ENCODE results near the gene CCL27. TPM values are rescaled to one million over a fixed set of nuclear protein-coding genes. Genes with fewer than 3 reads are reported as not detected.

Gene CCL27
- total RNA-seq, 2 donors from 2014 or later, result not detected

DNA sequence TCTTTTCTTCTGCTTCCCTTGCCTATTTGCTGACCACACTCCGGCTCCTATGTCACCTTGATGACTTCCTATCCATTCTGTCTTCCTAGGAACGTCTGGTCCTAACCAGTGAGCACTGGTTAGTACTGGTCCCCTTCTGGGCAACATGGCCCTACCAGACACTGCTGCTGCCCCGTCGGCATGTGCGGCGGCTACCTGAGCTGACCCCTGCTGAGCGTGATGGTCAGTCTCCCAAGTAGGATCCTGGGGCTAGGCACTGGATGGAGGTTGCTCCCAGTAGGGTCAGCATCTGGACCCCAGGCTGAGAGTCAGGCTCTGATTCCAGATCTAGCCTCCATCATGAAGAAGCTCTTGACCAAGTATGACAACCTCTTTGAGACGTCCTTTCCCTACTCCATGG lies 13.8 kb downstream of the CCL27 start:
- Histone ChIP-seq H3K27ac (no peak overlapping the region), H3K27me3 (no peaks in the 10 kb centered on the region), H3K4me1 (peaks cover 70% of the 10 kb centered on the region), H3K9me3 (no peaks in the 10 kb centered on the region), H3K4me3 (no peak overlapping the region), H3K36me3 (replicated peaks in 1 of 2; ENCODE audit: insufficient read depth in 1 of 2, low read depth in 2 of 2) (no peaks in the 10 kb centered on the region)
- WGBS, 2 donors, result 92 to 94% methylated on average over 7 to 8 of the region's 8 CpGs
- DNase-seq (no peak), ATAC-seq (no peak)
- no peak for TF ChIP-seq POLR2A (IDR thresholded peaks at IDR 0.05)
- TF ChIP-seq, protein P1, sequence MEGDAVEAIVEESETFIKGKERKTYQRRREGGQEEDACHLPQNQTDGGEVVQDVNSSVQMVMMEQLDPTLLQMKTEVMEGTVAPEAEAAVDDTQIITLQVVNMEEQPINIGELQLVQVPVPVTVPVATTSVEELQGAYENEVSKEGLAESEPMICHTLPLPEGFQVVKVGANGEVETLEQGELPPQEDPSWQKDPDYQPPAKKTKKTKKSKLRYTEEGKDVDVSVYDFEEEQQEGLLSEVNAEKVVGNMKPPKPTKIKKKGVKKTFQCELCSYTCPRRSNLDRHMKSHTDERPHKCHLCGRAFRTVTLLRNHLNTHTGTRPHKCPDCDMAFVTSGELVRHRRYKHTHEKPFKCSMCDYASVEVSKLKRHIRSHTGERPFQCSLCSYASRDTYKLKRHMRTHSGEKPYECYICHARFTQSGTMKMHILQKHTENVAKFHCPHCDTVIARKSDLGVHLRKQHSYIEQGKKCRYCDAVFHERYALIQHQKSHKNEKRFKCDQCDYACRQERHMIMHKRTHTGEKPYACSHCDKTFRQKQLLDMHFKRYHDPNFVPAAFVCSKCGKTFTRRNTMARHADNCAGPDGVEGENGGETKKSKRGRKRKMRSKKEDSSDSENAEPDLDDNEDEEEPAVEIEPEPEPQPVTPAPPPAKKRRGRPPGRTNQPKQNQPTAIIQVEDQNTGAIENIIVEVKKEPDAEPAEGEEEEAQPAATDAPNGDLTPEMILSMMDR (IDR thresholded peaks at IDR 0.05), result no peak
- intact Hi-C loops (cut with DNase I), result no loop called here

DNA sequence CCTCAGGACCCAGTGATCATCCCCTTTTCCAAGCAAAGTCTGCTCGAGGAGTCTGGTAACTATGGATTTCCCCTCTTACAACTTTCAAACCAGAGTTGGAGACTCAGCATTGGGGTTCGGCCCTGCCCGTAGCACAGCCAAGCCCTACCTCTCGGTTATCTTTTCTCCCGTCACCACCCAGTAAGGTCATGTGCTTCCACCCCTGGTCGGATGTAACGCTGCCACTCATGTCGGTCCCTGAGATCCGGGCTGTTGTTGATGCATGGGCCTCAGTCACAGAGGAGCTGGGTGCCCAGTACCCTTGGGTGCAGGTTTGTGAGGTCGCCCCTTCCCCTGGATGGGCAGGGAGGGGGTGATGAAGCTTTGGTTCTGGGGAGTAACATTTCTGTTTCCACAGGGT lies 14.8 kb downstream of the CCL27 start:
- no peak for DNase-seq
- TF ChIP-seq, protein P1 (IDR thresholded peaks at IDR 0.05), result no peak
- no peak for TF ChIP-seq POLR2A (IDR thresholded peaks at IDR 0.05)
- WGBS, 2 donors, result 29 to 38% methylated on average over 9 to 10 of the region's 10 CpGs
- Histone ChIP-seq H3K27ac (no peak overlapping the region), H3K4me1 (peaks cover 59% of the 10 kb centered on the region), H3K4me3 (no peak overlapping the region), H3K27me3 (no peaks in the 10 kb centered on the region), H3K36me3 (replicated peaks in 1 of 2; ENCODE audit: insufficient read depth in 1 of 2, low read depth in 2 of 2) (no peaks in the 10 kb centered on the region), H3K9me3 (no peaks in the 10 kb centered on the region)
- intact Hi-C loops (cut with DNase I), result no loop called here
- ATAC-seq, result no peak

DNA sequence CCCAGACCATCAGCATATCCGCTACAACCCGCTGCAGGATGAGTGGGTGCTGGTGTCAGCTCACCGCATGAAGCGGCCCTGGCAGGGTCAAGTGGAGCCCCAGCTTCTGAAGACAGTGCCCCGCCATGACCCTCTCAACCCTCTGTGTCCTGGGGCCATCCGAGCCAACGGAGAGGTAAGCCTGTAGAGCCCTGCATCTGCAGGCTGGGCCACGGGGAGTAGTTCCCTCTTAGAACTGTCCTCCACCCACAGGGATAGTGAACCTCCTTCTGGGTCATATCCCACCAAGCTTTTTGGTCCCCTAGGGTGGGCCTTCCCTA lies 15.4 kb downstream of the CCL27 start:
- intact Hi-C loops (cut with DNase I), result no loop called here
- Histone ChIP-seq H3K9me3 (no peaks in the 10 kb centered on the region), H3K4me1 (peaks cover 53% of the 10 kb centered on the region), H3K4me3 (peak overlapping the region; percentile 45 to 58), H3K27ac (peak overlapping the region; percentile 63 to 86 (median 82)), H3K36me3 (replicated peaks in 1 of 2; ENCODE audit: insufficient read depth in 1 of 2, low read depth in 2 of 2) (no peaks in the 10 kb centered on the region), H3K27me3 (no peaks in the 10 kb centered on the region)
- 3 to 6% methylated on average over 7 to 8 of the region's 8 CpGs for WGBS, 2 donors
- TF ChIP-seq, protein P1 (IDR thresholded peaks at IDR 0.05), result no peak
- TF ChIP-seq POLR2A (IDR thresholded peaks at IDR 0.05), result no peak
- DNase-seq, result no peak
- ATAC-seq, result peak; percentile 0

DNA sequence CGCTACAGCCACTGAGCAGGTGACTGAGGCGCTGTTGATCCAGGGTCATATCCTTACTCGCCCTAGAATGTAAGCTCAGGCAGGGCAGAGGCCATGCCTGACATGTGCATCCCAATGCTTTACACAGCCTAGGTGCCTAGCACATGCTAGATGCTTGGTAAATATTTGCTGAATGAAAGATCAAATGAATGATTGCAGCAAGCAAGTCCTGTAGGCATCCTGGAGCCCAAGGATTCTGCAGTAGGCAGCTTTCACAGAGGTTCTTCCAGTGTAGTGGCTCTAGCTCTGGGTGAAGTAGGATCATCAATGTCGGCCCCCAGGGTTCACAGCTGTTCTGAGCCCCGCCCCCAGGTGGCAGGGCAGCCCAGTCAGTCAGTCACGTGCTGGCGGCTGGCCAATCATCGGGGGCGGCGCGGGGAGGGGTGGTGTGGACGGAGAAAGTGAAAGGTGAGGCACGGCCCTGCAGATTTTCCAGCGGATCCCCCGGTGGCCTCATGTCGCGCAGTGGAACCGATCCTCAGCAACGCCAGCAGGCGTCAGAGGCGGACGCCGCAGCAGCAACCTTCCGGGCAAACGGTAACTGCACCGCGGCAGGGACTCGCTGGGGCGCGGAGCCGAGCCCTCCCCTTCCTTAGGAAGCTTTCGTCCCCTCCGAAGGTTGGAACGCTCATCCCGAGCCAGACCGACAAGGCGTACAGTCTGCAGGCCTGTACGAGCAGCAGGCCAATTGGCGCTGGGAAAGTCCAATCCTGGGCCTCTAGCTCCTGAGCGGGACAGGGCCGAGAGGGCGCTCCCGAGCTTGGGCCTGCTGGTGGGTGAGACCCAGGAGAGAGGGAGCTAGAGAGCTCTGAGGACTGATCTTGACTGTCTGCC lies 16.0 kb downstream of the CCL27 start, which contains the start of gene GALT:
GALT (plus strand) TSS at position 465 of the 873 bp plus-strand sequence; CDS start at position 495, 30 bp downstream.
- DNase-seq (peak; percentile 93 to 96 (median 94)), ATAC-seq (peak; percentile 87)
- peak within 1 kb of the TSS; percentile 45 to 58 for H3K4me3 ChIP-seq
- H3K9me3 ChIP-seq, result no peaks in the 10 kb centered on the region
- peak within 1 kb of the TSS; percentile 63 to 86 (median 82) for H3K27ac ChIP-seq
- intact Hi-C loops (cut with DNase I), result no loop called here
- peaks cover 47% of the 10 kb centered on the region for H3K4me1 ChIP-seq
- WGBS, 2 donors, result 5 to 39% methylated on average over 4 to 43 of the region's 43 CpGs
- no peaks in the 10 kb centered on the region for H3K36me3 ChIP-seq (replicated peaks in 1 of 2; ENCODE audit: insufficient read depth in 1 of 2, low read depth in 2 of 2)
- H3K27me3 ChIP-seq, result no peaks in the 10 kb centered on the region
- TF ChIP-seq, protein P1 (IDR thresholded peaks at IDR 0.05), result peak in 6 of 7 experiments; percentile 6 to 61 (median 42)
- peak; percentile 39 to 75 (median 72) for TF ChIP-seq POLR2A (IDR thresholded peaks at IDR 0.05)
